SIG-M5 treated with dmso at 0.1 percent for 504 hours (cell line): Measurements from ENCODE around the gene MPC1L.

Experiments used
- DNase-seq: peaks from one replicate; lab custom pipeline; 2025; ENCODE audit not compliant: unreplicated experiment; lab: John Stamatoyannopoulos, UW

The MPC1L gene

DNA sequence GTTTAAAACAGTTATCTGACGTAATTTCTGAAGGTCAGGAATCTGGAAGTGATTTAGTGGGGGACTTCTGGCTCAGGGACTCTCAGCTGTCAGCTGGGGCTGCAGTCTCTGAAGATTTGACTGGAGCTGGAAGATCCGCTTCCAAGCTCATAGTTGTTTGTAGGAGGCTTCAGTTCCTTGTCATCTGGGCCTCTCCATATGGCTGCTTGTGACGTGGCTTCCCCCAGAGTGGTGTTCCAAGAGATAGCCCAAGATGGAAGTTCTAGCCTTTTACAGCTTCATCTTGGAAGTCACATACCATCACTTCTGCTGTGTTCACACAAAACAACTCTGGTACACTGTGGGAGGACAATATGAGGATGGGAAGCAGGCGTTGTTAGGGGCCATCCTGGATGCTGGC lies 2.1 kb downstream of the MPC1L start:
- DNase-seq: no peak

DNA sequence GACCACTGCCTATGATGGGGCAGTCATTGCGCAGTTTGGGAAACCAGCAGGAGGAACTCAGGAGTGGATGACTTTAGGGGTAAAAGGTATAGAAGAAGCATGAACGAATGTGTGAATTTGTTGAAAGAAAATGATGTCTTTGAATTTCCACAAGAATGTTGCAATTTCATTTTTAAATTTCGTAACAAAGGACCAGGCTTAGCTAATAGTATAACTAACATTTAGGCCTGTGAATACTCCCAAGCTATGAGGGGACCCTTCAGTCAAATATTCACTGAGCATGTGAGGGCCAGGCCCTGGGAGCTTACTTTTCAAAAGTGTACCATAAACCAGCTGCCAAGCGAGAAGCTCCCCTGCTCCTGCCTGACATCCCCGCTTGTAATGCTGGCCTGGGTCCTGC lies 5.3 kb downstream of the MPC1L start:
- no peak for DNase-seq

DNA sequence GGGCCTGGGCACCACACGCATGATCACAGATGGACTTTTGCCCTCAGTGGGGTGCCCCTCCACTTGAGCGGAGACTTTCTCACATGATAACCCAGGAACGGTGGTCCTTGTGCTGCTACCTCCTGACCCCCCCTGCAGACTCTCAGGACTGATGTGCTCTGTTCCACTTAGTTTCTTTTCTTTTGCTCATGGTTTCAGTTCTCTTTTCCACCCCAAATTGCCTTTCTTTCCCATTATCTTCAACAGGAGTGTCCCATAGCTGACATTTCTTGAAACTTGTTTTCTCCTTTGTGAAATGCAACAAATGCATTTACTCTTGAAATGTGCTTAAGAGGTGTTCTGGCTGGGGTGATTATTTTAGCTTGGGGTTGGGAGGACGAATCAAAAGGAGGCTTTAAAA lies 9.0 kb downstream of the MPC1L start:
- DNase-seq: no peak

DNA sequence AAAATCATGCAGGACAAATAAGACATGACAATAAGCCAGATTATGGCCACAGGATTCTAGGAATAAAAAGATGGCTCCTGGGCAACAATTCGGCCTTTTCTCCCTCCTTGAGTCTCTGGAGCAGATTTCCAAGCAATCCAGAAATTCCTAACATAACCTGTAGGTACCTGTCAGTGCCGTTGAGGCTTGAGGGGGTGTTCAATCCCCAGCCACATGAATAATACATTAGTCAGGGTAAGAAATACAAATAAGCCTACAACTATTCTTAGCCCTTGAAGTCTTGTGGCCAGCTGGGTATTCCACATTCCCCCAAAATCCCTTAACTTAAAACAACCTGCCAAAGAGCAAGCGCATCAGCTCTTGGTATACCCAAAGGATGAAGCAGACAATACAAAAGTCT lies 14.5 kb downstream of the MPC1L start:
- DNase-seq: no peak

DNA sequence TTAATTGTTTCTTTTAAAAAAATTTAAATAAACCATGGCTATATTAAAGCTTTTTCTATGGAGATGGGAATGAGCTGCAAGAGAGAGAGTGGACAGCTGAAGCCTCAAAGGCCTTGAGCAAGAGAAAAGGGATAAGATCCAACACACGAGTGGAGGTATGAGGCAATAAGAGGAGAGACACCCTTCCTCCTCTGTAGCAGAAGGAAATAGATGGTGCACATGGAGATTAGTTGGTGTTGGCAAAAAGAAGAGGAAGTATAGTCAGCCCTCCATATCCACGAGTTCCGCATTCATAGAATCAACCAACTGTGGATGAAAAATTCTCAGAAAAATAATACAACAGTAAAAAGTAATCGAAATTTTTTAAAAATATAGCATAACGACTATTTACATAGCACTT lies 20.9 kb downstream of the MPC1L start:
- peak; percentile 91 for DNase-seq

DNA sequence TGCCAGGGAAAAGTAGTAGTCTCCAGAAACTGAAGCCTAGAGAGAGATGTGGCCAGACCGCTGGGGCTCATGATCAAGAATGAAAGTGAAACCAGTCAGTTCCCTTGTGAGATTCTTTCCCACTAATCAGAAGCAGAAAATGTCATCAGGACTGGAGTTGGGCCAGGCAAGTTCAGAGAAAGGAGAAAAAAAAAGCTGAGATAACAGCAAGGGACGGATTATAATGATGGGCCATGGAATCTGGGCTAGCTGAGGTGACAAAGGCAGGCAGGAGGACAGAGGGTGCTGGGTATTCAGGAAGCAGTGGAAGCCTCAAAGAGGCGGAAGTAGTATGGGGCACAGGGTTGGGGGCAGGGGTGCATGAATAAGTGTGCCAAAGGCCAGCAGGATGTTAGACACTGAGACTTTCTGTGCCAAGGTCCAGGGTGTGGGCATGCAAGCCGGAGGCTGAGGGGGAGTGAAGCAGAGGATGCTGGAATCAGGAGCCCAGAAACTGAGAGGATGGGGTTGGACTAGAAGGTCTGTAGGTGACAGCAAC lies 21.7 kb downstream of the MPC1L start:
- peak; percentile 65 for DNase-seq

DNA sequence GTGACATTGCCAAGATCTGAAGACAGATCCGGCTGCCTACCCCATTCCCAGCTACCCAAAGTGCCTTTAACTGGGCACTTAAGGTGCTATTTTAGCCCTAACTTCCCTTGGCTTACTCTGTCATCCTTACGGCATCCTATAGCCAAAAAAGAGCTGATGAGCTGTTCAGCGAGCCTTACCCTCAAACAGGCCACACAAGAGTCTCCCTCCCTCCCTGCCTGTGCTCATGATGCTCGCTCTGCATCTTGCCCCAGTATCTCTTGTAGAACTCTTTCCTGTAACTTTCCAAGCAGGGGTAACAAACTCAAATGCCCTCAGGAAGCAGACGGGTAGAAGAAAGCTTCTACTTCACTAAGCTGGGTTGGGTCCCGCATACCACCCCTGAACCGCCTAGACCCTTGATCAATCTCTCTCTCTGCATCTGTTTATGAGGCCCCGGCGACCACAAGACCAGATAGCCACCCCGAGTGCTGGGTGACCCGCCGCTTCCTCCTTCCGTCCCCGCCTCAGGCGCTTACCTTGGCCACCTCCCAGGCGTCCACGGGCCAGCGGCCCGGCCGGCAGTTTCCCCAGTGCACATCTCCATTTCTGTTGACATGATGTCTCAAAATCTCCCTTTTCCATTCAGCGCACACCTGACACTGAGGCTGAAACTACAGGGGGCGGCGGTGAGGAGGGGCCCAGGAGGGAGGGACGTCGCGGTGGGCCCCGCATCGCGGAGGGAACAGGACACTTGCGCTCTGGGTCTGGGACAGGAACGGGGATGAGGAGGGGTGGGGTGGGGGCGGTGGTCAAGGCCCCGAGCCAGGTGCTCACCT lies 23.5 kb downstream of the MPC1L start:
- DNase-seq: peak; percentile 7

DNA sequence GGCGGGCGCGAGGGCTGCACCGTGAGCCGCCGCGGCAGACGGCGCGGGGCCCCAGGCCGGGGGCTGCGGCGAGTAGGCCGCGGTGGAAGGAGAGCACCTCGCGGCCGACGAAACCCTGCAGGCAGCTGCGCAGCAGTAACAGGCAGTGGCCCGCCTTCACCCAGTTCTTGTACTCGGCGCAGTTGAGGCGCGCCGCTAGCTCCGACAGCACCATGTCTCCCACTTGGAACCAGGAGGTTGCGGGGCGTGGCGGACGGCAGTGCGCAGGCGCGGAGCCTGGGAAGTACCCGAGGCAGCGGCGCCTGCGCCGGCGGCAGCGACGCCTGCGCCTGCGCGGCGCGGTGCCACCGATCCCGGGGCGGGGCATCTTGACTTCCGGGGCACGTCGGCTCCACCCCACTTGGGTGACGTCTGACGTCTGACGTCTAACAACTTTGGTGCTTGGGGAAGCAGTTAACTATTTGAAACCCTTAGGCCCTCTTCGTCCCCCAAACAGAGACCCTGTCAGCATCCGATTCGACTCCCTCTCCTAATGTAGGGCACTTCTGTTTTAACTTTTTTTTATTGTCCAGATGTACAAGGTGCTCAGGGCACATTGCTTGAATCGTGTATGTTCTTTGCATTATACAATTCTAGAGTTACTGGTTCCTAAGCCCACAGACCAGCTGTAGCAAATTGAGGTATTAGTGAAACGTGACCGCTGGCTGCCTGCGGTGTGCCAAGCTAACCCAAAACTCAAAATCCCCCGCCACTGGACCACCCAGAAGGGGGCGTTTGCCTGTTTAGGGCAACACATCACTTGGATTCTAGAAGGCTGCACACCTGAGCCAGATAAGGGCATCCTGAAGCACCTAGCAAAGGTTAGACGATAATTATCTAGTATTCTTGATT lies 24.3 kb downstream of the MPC1L start, which contains the start of gene CXorf38:
TSS of gene CXorf38 (minus strand) at position 255 of the 891 bp plus-strand sequence. CDS start at position 214, 41 bp downstream.
- peak; percentile 82 for DNase-seq

DNA sequence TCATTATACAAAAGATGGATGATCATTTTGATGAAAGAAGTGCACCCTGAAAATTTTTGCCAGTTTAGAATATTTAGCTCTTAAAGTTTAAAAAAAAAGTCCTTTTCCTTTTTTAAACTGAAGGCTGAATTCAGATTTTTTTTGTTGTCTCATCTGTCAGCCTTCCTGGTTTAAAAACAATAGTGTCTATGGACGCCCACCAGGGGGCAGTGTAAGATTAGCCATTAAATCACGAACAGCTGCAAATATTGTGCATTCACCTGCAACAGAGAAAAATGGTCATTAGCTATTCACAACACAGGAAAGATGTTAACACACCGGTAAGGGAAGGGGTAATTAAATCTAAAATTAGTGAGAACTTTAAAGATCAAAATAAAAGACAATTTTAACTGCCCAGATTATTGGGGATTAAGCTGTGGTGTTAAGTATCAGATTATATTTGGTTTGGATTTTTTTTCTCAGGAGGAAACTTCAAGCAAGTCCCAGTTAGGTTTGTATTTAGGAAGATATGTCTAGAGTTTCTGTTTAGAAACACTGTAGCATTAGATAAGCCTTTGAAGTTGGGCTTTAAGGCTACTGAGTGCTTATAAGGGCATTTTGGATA lies 28.5 kb downstream of the MPC1L start:
- DNase-seq: peak; percentile 38

DNA sequence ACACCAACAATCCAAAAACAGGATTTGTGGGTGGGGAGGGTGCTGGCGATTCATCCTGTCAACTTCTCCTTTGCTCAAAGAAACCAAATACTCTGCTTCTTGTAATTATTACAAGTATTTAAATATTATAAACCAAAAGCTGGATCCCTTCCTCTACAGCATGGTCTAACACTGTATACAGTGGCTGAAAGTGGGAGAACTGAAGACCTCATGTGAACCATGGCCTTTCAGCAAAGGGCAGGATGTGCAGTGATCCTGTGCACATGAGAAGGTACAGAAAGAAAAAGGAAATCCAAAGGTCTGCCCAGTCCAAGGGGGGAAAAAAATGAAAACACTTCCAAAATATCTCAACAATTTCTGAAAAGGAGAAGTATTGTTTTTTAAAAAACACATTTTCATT lies 29.4 kb downstream of the MPC1L start:
- DNase-seq: no peak

DNA sequence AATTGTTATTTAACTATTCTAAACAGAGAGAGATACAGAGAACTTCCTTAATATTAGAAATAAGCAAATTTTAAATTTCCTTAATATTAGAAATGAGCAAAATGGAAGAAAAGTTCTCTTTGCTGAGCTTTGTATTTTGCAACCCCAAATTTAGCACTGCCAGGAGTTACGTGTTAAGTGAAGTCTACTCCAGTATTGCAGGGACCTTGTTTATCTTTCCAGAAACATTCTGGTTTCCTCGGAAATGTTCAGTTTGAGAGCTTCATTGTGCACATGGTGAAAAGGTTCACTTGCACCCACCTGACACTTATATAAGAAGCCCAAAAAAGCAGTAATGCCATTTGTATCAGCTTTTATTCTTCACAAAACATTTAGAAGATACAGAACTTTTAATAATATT lies 30.3 kb downstream of the MPC1L start:
- DNase-seq: no peak

DNA sequence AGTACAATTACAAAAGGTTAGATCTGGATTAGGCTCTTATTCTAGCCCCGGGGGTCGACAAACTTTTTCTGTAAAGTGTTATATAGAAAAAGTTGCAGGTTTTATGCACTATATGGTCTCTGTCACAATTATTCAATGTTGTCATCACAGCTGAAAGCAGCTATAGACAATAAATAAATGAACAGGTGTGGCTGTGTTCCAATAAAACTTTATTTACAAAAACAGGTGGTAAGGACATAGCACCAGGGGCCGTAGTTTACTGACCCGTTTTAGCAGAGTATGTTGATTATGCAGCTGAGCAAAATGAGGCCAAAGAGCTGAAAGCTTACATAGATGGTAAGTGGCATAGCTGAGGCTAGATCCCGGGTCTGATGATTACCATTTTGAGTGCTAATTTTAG lies 37.2 kb downstream of the MPC1L start:
- no peak for DNase-seq

DNA sequence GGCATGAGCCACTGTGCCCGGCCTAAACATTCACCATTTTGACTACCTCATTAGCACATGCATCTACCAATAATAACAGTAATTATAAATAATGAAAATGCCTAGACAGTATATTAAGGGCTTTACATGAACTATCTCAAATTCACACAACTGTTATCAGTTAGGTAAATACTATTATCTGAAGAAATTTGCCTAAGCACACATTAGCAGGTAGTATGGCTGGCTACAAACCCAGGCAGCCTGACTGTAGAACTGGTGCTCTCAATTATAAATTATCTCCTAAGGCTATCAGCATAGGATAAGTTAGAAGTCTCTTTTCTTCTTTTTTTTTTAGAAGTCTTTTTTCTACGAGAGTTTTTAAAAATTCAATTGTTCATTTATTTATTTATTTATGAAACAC lies 38.3 kb downstream of the MPC1L start:
- DNase-seq: no peak

DNA sequence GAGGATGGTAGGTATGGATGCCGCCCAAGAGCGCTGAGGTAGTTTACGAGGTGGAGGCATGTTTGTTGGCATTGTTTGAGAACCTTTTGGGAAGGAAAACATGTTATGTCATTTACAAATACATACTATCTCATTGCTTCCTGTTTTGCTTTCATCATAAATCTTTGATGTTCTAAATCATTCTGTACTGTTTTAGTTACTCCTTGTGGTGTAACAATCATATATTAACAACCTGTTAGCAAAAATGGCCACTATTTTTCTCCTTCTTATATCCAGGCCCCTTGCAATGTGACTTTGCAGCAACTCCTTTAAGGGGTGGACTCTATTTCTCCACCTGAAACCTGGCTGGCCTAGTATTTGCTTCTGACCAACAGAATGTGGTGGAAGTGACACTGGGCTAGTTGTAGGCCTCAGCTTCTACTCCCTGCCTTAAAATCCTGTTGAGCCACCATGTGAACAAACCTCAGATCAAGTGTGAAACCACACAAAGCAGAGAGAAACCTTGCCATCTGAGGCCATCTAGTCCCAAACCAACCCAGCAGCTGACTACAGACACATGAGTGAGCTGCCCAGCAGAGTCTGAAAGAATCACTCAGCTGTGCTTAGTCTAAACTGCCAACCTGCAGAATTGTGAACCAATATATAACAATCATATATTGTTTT lies 40.0 kb downstream of the MPC1L start:
- no peak for DNase-seq

DNA sequence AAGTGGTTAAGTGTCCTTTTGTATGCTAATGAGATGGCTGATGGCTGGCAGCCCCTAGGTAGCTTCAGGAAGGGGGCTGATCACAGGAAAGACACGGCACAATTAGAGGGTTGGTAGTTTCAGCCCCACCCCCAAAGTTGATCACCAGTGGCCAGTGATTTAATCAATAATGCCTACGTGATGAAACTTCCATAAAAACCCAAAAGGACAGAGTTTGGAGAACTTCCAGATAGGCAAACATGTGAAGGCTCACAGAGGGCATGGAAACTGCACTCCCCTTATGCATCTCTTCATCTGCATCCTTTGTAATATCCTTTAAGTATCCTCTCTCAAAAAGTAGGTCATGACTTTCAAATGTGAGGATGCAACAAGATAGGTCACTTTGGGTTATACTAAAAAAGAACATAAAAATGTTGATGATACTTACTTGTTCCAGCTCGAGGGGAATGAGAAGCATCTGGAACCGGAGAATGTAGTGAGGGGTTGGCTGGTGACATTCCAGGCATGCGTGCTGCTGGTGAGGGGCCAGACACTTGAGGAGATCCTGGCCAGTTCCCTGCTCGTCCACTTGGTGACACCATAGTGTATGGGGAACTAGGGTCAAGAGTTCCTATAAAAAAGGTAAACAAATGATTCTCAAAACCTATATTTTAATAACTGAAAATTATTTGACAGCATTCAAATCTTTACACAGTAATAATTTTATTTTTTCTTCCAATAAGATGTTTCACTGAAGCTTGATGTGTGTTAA lies 40.8 kb downstream of the MPC1L start:
- DNase-seq: no peak

DNA sequence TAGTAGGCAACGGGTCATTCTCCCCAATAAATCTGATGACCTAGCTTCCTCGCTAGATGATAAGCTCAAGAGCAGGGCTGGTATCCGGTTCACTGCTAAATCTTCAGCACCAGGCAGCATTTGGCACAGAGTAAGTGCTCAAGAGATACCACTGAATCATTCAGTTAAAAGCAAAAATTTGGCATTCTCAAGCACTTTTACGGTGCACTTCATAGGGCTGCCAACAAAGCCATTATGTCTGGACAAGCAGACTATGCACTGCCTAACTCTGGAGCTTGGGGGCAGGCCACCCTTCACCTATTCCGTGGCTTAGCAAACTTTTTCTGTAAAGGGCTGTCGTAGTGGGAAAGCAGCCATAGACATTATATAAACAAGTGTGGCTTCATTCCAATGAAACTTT lies 47.9 kb downstream of the MPC1L start:
- DNase-seq: no peak
